Measurements from ENCODE around the gene LAMP5. TPM values are rescaled to one million over a fixed set of nuclear protein-coding genes. Genes with fewer than 3 reads are reported as not detected.

Gene LAMP5, protein sequence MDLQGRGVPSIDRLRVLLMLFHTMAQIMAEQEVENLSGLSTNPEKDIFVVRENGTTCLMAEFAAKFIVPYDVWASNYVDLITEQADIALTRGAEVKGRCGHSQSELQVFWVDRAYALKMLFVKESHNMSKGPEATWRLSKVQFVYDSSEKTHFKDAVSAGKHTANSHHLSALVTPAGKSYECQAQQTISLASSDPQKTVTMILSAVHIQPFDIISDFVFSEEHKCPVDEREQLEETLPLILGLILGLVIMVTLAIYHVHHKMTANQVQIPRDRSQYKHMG
- 1.7 TPM for polyA plus RNA-seq (2013, experiment 1 of 2)
- 2.5 TPM for polyA plus RNA-seq (2013, experiment 2 of 2)

DNA sequence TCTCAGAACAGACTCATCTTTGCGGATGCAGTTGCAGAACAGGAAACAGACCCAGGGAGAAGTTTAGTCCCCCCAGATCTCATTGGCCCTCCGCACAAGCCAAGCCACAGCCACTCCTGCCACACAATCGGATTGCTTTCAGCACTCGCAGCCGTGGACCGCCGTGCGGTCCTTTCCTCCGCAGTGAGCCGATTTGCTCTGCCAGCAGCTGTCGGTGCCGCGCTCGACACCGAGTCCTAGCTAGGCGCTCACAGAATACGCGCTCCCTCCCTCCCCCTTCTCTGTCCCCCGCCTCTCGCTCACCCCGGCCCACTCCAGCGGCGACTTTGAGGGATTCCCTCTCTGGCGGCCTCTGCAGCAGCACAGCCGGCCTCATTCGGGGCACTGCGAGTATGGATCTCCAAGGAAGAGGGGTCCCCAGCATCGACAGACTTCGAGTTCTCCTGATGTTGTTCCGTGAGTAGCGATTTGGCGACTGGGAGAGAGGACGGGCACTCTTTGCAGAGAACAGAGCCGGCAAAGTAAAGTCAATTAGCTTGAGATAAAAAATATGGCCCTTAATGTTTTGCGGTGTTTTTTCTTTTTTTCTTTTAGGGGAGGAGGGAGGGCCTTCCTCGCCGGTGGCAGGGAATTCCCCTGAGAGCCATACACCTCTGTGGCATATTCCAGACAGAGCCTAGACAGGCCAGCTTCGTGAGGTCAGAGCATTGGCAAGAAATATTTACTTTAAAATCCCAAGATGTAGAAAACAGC is at the start of gene LAMP5:
Gene LAMP5, plus strand, starts transcription at position 130 of the 753 bp plus-strand sequence. Its CDS starts 263 bp downstream, at position 393.
- Histone ChIP-seq H3K9ac (ENCODE audit: low read depth, low read length) (no peak within 1 kb of the TSS), H3K27ac (ENCODE audit: low read depth, low read length) (no peak within 1 kb of the TSS), H3K4me3 (ENCODE audit: low read length) (peak within 1 kb of the TSS; percentile 63), H3K4me1 (ENCODE audit: insufficient read depth, low read length) (peaks cover 40% of the 10 kb centered on the region), H3K27me3 (ENCODE audit: insufficient read depth, low read length) (peaks cover 100% of the 10 kb centered on the region), H3K36me3 (ENCODE audit: insufficient read depth, low read length) (no peaks in the 10 kb centered on the region), H3K9me3 (ENCODE audit: insufficient read depth, low read depth, low read length) (no peaks in the 10 kb centered on the region)
- under 1% methylated on average over 38 of the region's 38 CpGs for WGBS

DNA sequence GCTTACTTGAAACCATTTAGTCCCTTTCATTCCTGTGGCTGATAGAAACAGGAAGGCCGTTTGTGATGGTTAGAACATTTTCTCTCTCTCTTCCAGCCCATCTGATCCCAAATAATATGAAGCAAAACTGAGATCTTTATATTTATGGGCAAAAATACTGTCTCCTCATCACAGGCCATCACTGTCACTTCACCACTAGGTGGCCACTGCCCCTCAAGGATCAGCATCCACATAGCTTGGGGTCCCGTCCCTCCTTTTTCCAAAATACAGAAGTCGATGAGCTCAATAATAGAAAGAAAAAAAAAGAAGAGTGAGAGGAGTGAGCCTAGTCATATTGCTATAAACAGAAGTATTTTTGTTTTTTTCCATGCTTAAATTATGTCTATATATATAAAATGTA is 46.4 kb upstream of the LAMP5 start:
- 71% methylated on average over 1 of the region's 3 CpGs for WGBS
- no peaks in the 10 kb centered on the region for H3K27me3 ChIP-seq (ENCODE audit: insufficient read depth, low read length)
- peaks cover 2% of the 10 kb centered on the region; the same call in 1 of the 2 replicates for H3K36me3 ChIP-seq (ENCODE audit: insufficient read depth, low read length)
- no peaks in the 10 kb centered on the region for H3K9me3 ChIP-seq (ENCODE audit: insufficient read depth, low read depth, low read length)
- no peaks in the 10 kb centered on the region for H3K4me1 ChIP-seq (ENCODE audit: insufficient read depth, low read length)
- no peak overlapping the region for H3K9ac ChIP-seq (ENCODE audit: low read depth, low read length)
- no peak overlapping the region for H3K4me3 ChIP-seq (ENCODE audit: low read length)
- no peak overlapping the region for H3K27ac ChIP-seq (ENCODE audit: low read depth, low read length)

DNA sequence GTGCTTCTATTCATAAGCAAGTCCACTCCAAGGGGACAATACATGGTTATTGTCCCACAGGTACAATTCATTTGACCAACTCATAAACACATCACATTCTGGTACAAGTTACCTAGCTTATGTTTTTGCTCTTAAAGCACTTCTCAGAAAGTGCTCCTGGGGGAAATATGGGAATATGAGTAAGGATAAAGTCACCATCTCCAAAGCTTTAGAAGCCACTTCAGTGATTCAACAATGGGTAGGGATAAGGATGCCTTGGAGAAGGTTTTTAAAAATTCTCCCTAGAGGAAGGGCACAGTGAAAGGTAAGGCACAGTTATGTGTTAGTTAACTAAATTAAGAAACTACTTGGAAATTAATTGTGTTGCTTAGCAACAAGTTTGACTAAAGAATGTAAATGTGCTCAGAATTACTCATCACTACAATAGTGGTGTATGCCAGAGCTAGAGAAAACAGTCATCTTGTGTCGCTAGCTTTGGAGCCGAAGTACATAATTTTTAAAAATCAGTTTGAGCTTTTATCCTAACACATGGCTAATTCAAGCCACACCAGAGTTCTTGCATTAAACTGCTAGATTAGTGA is 39.5 kb upstream of the LAMP5 start:
- Histone ChIP-seq H3K27me3 (ENCODE audit: insufficient read depth, low read length) (no peaks in the 10 kb centered on the region), H3K27ac (ENCODE audit: low read depth, low read length) (no peak overlapping the region), H3K9me3 (ENCODE audit: insufficient read depth, low read depth, low read length) (no peaks in the 10 kb centered on the region), H3K4me1 (ENCODE audit: insufficient read depth, low read length) (no peaks in the 10 kb centered on the region), H3K36me3 (ENCODE audit: insufficient read depth, low read length) (peaks cover 7% of the 10 kb centered on the region; the same call in 1 of the 2 replicates), H3K9ac (ENCODE audit: low read depth, low read length) (no peak overlapping the region), H3K4me3 (ENCODE audit: low read length) (no peak overlapping the region)
- WGBS: 89% methylated on average over 2 of the region's 2 CpGs

DNA sequence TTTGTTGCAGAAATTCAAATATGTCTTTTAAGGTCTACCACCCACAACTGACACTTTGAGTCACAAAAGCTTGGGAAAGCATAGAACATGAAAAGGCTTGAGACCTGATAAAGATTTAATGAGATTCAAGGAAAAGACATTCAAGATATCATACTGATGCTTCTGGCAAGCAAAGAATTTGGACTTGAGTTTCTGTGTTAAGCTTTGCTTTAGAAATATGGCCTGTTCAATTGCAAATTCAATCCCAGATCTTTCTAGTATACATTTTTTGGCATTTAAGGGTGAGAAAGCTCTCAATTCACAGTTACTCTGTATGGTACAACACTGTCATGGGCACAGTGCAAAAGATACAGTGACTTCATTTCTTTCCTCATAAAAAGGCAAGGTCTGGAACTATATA is 38.9 kb upstream of the LAMP5 start:
- Histone ChIP-seq H3K27me3 (ENCODE audit: insufficient read depth, low read length) (no peaks in the 10 kb centered on the region), H3K27ac (ENCODE audit: low read depth, low read length) (no peak overlapping the region), H3K36me3 (ENCODE audit: insufficient read depth, low read length) (peaks cover 7% of the 10 kb centered on the region; the same call in 1 of the 2 replicates), H3K4me3 (ENCODE audit: low read length) (no peak overlapping the region), H3K9ac (ENCODE audit: low read depth, low read length) (no peak overlapping the region), H3K9me3 (ENCODE audit: insufficient read depth, low read depth, low read length) (no peaks in the 10 kb centered on the region), H3K4me1 (ENCODE audit: insufficient read depth, low read length) (no peaks in the 10 kb centered on the region)

DNA sequence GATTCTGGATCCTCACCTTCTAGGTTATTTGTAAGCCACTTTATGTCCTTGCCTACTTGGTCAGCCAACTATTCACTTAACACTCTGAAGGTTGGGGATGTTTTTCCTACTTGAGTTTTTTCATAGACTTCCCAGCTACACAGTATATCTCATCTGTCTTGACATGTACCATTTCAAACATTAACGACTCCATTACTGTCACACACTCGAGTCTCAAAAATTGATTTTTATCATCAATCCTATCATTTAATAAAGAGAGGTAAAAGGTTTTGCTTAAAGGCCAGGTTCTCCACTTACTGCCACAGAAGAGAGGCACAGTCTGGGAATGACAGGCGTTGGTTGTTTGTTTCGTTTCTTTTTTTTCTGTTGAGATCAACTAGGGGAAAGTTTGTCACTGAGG is 38.2 kb upstream of the LAMP5 start:
- Histone ChIP-seq H3K4me1 (ENCODE audit: insufficient read depth, low read length) (no peaks in the 10 kb centered on the region), H3K36me3 (ENCODE audit: insufficient read depth, low read length) (peaks cover 7% of the 10 kb centered on the region; the same call in 1 of the 2 replicates), H3K27me3 (ENCODE audit: insufficient read depth, low read length) (no peaks in the 10 kb centered on the region), H3K9ac (ENCODE audit: low read depth, low read length) (no peak overlapping the region), H3K9me3 (ENCODE audit: insufficient read depth, low read depth, low read length) (no peaks in the 10 kb centered on the region), H3K27ac (ENCODE audit: low read depth, low read length) (no peak overlapping the region), H3K4me3 (ENCODE audit: low read length) (no peak overlapping the region)
- 83% methylated on average over 4 of the region's 4 CpGs for whole genome bisulfite sequencing

DNA sequence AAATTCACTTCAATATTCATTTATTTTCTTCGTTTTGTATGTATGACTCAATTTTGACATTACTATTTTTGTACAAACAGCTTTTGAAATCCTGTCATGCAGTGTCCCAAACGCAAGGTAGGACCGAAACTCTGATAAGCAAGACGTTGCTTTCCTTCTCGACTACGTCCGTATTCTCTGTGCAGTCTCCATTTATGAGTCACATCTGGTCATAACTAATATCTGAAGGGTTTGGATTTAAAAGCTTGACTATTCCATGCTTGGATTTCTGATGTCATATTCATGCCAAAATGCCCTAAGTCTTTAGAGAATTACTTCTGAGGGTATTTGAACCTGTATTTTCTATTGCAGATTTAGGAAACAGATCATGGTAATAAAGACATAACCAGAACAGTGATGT is 37.8 kb upstream of the LAMP5 start:
- WGBS: 96% methylated on average over 7 of the region's 7 CpGs
- Histone ChIP-seq H3K27ac (ENCODE audit: low read depth, low read length) (no peak overlapping the region), H3K36me3 (ENCODE audit: insufficient read depth, low read length) (peaks cover 7% of the 10 kb centered on the region; the same call in 1 of the 2 replicates), H3K9me3 (ENCODE audit: insufficient read depth, low read depth, low read length) (no peaks in the 10 kb centered on the region), H3K9ac (ENCODE audit: low read depth, low read length) (no peak overlapping the region), H3K4me3 (ENCODE audit: low read length) (no peak overlapping the region), H3K27me3 (ENCODE audit: insufficient read depth, low read length) (no peaks in the 10 kb centered on the region), H3K4me1 (ENCODE audit: insufficient read depth, low read length) (no peaks in the 10 kb centered on the region)

DNA sequence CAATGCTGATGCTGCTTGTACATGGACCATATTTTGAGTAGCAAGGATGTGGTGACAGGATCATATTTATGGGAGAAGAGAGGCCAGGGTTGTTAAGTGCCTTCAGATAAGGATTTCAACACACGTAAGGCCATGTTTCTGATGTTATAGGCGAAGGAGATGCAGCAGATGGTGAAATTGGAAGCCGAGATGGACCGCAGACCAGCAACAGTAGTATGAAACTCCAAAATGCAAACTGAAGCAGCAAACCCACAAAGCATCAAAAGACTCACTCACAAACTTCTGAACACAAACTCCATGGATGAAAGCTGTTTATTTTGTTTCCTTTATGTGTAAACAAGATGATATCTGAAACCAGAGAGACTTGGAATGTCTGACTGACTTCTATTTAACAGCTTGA is 35.6 kb upstream of the LAMP5 start:
- 90% methylated on average over 4 of the region's 4 CpGs for WGBS

DNA sequence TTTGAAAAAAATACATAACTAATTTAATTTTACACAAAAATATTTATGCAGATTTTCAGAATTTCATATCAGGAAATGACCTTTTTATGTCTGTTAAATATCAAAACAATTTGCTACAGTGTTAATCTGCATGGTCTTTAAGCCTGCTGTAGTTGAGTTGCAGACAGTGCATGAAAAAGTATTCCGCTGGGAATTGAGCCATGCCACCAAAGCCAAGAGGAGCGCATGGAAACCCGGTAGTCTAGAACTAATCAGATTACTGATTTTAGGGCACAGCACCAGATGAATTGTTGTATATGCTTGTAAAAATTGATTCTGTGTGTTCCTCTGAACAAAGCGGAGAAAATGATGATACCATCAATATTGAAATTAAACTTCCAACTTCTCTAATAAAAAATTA is 34.3 kb upstream of the LAMP5 start:
- no peak overlapping the region for H3K27ac ChIP-seq (ENCODE audit: low read depth, low read length)
- H3K27me3 ChIP-seq (ENCODE audit: insufficient read depth, low read length): no peaks in the 10 kb centered on the region
- no peaks in the 10 kb centered on the region for H3K4me1 ChIP-seq (ENCODE audit: insufficient read depth, low read length)
- WGBS: 97% methylated on average over 4 of the region's 4 CpGs
- H3K4me3 ChIP-seq (ENCODE audit: low read length): no peak overlapping the region
- no peak overlapping the region for H3K9ac ChIP-seq (ENCODE audit: low read depth, low read length)
- peaks cover 7% of the 10 kb centered on the region; the same call in 1 of the 2 replicates for H3K36me3 ChIP-seq (ENCODE audit: insufficient read depth, low read length)
- H3K9me3 ChIP-seq (ENCODE audit: insufficient read depth, low read depth, low read length): no peaks in the 10 kb centered on the region

More for the DNA sequence above, 35.6 kb upstream of the LAMP5 start:
- no peaks in the 10 kb centered on the region for H3K4me1 ChIP-seq (ENCODE audit: insufficient read depth, low read length)
- no peak overlapping the region for H3K27ac ChIP-seq (ENCODE audit: low read depth, low read length)
- no peak overlapping the region for H3K9ac ChIP-seq (ENCODE audit: low read depth, low read length)
- no peaks in the 10 kb centered on the region for H3K9me3 ChIP-seq (ENCODE audit: insufficient read depth, low read depth, low read length)
- H3K27me3 ChIP-seq (ENCODE audit: insufficient read depth, low read length): no peaks in the 10 kb centered on the region
- H3K36me3 ChIP-seq (ENCODE audit: insufficient read depth, low read length): peaks cover 7% of the 10 kb centered on the region; the same call in 1 of the 2 replicates
- H3K4me3 ChIP-seq (ENCODE audit: low read length): no peak overlapping the region

DNA sequence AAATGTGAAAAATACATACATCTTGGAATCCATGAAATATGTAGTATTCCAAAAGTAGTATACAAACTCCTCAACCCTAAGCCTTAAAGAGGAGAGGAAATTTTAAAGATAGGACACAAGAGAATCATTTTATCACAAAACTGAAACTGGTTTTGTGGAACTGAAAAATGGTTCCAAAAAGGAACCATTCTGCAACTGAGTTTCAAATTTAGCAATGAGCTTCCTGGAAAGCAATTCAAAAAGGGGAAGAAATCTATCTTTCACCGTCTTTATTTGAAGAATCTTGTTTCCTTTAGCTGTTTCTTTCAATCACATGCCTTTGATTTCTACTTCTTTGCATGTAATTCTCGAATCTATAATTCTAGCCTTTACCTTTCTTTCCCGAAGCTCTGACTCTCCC is 32.2 kb upstream of the LAMP5 start:
- H3K9ac ChIP-seq (ENCODE audit: low read depth, low read length): no peak overlapping the region
- H3K9me3 ChIP-seq (ENCODE audit: insufficient read depth, low read depth, low read length): no peaks in the 10 kb centered on the region
- H3K27ac ChIP-seq (ENCODE audit: low read depth, low read length): no peak overlapping the region
- no peaks in the 10 kb centered on the region for H3K27me3 ChIP-seq (ENCODE audit: insufficient read depth, low read length)
- over 99% methylated on average over 3 of the region's 3 CpGs for WGBS
- H3K4me3 ChIP-seq (ENCODE audit: low read length): no peak overlapping the region
- H3K4me1 ChIP-seq (ENCODE audit: insufficient read depth, low read length): no peaks in the 10 kb centered on the region
- 0 out of 2 replicates have a peak, but pooled peaks cover 2% of the 10 kb centered on the region for H3K36me3 ChIP-seq (ENCODE audit: insufficient read depth, low read length)

DNA sequence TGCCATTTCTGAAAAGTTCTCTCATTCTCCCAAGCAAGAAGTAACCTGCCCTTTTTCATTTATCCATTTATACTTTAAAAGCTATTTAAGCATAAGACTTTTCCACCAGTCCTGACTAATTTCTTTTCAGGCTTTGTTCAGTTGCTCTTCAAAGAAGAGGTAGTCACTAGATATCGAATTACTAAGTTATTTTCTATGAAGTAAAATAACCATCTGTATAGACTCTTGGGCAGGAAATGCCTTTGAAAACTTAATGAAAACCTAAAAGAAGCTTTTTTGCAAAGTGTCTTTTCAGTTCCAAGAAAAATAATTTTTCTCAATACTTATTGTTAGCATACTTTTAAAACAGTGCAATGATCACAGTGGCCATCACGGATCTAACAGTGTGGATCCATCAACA is 31.3 kb upstream of the LAMP5 start:
- 0 out of 2 replicates have a peak, but pooled peaks cover 2% of the 10 kb centered on the region for H3K36me3 ChIP-seq (ENCODE audit: insufficient read depth, low read length)
- H3K4me3 ChIP-seq (ENCODE audit: low read length): no peak overlapping the region
- H3K4me1 ChIP-seq (ENCODE audit: insufficient read depth, low read length): no peaks in the 10 kb centered on the region
- H3K27ac ChIP-seq (ENCODE audit: low read depth, low read length): no peak overlapping the region
- H3K9ac ChIP-seq (ENCODE audit: low read depth, low read length): no peak overlapping the region
- no peaks in the 10 kb centered on the region for H3K27me3 ChIP-seq (ENCODE audit: insufficient read depth, low read length)
- WGBS: no CpG with 5 or more reads among the region's 2 CpGs
- no peaks in the 10 kb centered on the region for H3K9me3 ChIP-seq (ENCODE audit: insufficient read depth, low read depth, low read length)

Data from HUES64 (cell line).